Measurements from ENCODE around the gene ATP11A.

The ATP11A gene

GRCh38 chr13:112689303-112690245, at the start of gene ATP11A:
TSS of gene ATP11A (plus strand) at chr13:112690038. CDS start at chr13:112690417, 379 bp downstream.
- peak; percentile 47 to 53 for DNase-seq (ENCODE audit: low read depth in 2 of 2)

GRCh38 chr13:112641456-112642089, 48.3 kb upstream of the ATP11A start:
- DNase-seq (ENCODE audit: low read depth in 2 of 2) = no peak

- DNase-seq (ENCODE audit: low read depth in 2 of 2) = no peak
Measured at GRCh38 chr13:112642090-112642460, 47.8 kb upstream of the ATP11A start.

GRCh38 chr13:112643759-112644459, 45.9 kb upstream of the ATP11A start:
- DNase-seq (ENCODE audit: low read depth in 2 of 2) = no peak

- no peak for DNase-seq (ENCODE audit: low read depth in 2 of 2)
Measured at GRCh38 chr13:112645327-112645914, 44.4 kb upstream of the ATP11A start.

- no peak for DNase-seq (ENCODE audit: low read depth in 2 of 2)
Measured at GRCh38 chr13:112647256-112647655, 42.6 kb upstream of the ATP11A start.

- DNase-seq (ENCODE audit: low read depth in 2 of 2) = no peak
Measured at GRCh38 chr13:112648101-112648500, 41.7 kb upstream of the ATP11A start.

GRCh38 chr13:112648966-112649690, 40.7 kb upstream of the ATP11A start:
- no peak for DNase-seq (ENCODE audit: low read depth in 2 of 2)

- DNase-seq (ENCODE audit: low read depth in 2 of 2) = no peak
Measured at GRCh38 chr13:112651311-112651710, 38.5 kb upstream of the ATP11A start.

GRCh38 chr13:112651750-112652511, 37.9 kb upstream of the ATP11A start:
- no peak for DNase-seq (ENCODE audit: low read depth in 2 of 2)

- no peak for DNase-seq (ENCODE audit: low read depth in 2 of 2)
Measured at GRCh38 chr13:112652512-112653070, 37.2 kb upstream of the ATP11A start.

- no peak for DNase-seq (ENCODE audit: low read depth in 2 of 2)
Measured at GRCh38 chr13:112653071-112653470, 36.8 kb upstream of the ATP11A start.

- no peak for DNase-seq (ENCODE audit: low read depth in 2 of 2)
Measured at GRCh38 chr13:112655913-112656312, 33.9 kb upstream of the ATP11A start.

GRCh38 chr13:112657850-112658445, 31.9 kb upstream of the ATP11A start:
- no peak for DNase-seq (ENCODE audit: low read depth in 2 of 2)

GRCh38 chr13:112658808-112659207, 31.0 kb upstream of the ATP11A start:
- DNase-seq (ENCODE audit: low read depth in 2 of 2) = no peak

- no peak for DNase-seq (ENCODE audit: low read depth in 2 of 2)
Measured at GRCh38 chr13:112661291-112661690, 28.5 kb upstream of the ATP11A start.

GRCh38 chr13:112664501-112665203, 25.2 kb upstream of the ATP11A start:
- DNase-seq (ENCODE audit: low read depth in 2 of 2) = no peak

- no peak for DNase-seq (ENCODE audit: low read depth in 2 of 2)
Measured at GRCh38 chr13:112668924-112669323, 20.9 kb upstream of the ATP11A start.

- no peak for DNase-seq (ENCODE audit: low read depth in 2 of 2)
Measured at GRCh38 chr13:112669881-112670499, 19.8 kb upstream of the ATP11A start.
